ENCODE results near the gene BCL2L11. TPM values are rescaled to one million over a fixed set of nuclear protein-coding genes. Genes with fewer than 3 reads are reported as not detected.

BCL2L11 gene
- total RNA-seq, 1 donor from 2014 or later: 11.4 TPM

- no peak for TF ChIP-seq CTCF (IDR thresholded peaks at IDR 0.05)
- H3K4me3 Mint-ChIP-seq (ENCODE audit: unreplicated experiment): no peak overlapping the region
- H3K36me3 Mint-ChIP-seq (ENCODE audit: low read depth): peaks cover 14% of the 10 kb centered on the region
- no peak for DNase-seq (ENCODE audit: low spot score)
- H3K4me1 Mint-ChIP-seq (ENCODE audit: low read depth): peaks cover 16% of the 10 kb centered on the region
- no peaks in the 10 kb centered on the region for H3K9me3 Mint-ChIP-seq (ENCODE audit: low read depth)
- no peaks in the 10 kb centered on the region for H3K27me3 Mint-ChIP-seq (ENCODE audit: low read depth)
- no peak overlapping the region for H3K27ac Mint-ChIP-seq (ENCODE audit: unreplicated experiment)
Observed at GRCh38 chr2:111127351-111127750, 6.6 kb downstream of the BCL2L11 start.

GRCh38 chr2:111128096-111128495, 7.4 kb downstream of the BCL2L11 start:
- no peak for TF ChIP-seq CTCF (IDR thresholded peaks at IDR 0.05)
- peaks cover 14% of the 10 kb centered on the region for H3K36me3 Mint-ChIP-seq (ENCODE audit: low read depth)
- no peaks in the 10 kb centered on the region for H3K27me3 Mint-ChIP-seq (ENCODE audit: low read depth)
- H3K4me3 Mint-ChIP-seq (ENCODE audit: unreplicated experiment): no peak overlapping the region
- H3K4me1 Mint-ChIP-seq (ENCODE audit: low read depth): peaks cover 15% of the 10 kb centered on the region
- H3K27ac Mint-ChIP-seq (ENCODE audit: unreplicated experiment): no peak overlapping the region
- no peak for DNase-seq (ENCODE audit: low spot score)
- H3K9me3 Mint-ChIP-seq (ENCODE audit: low read depth): no peaks in the 10 kb centered on the region

GRCh38 chr2:111133603-111134002, 12.9 kb downstream of the BCL2L11 start:
- no peak for DNase-seq (ENCODE audit: low spot score)
- H3K9me3 Mint-ChIP-seq (ENCODE audit: low read depth): peaks cover 3% of the 10 kb centered on the region
- H3K27ac Mint-ChIP-seq (ENCODE audit: unreplicated experiment): no peak overlapping the region
- no peak for TF ChIP-seq CTCF (IDR thresholded peaks at IDR 0.05)
- H3K36me3 Mint-ChIP-seq (ENCODE audit: low read depth): peaks cover 5% of the 10 kb centered on the region
- peaks cover 11% of the 10 kb centered on the region for H3K4me1 Mint-ChIP-seq (ENCODE audit: low read depth)
- no peak overlapping the region for H3K4me3 Mint-ChIP-seq (ENCODE audit: unreplicated experiment)
- no peaks in the 10 kb centered on the region for H3K27me3 Mint-ChIP-seq (ENCODE audit: low read depth)

GRCh38 chr2:111134055-111134454, 13.3 kb downstream of the BCL2L11 start:
- Mint-ChIP-seq H3K27me3 (ENCODE audit: low read depth) (no peaks in the 10 kb centered on the region), H3K36me3 (ENCODE audit: low read depth) (peaks cover 6% of the 10 kb centered on the region), H3K4me3 (ENCODE audit: unreplicated experiment) (no peak overlapping the region), H3K9me3 (ENCODE audit: low read depth) (peaks cover 3% of the 10 kb centered on the region), H3K27ac (ENCODE audit: unreplicated experiment) (no peak overlapping the region), H3K4me1 (ENCODE audit: low read depth) (peaks cover 11% of the 10 kb centered on the region)
- peak; percentile 60 for TF ChIP-seq CTCF (IDR thresholded peaks at IDR 0.05)
- DNase-seq (ENCODE audit: low spot score): no peak

GRCh38 chr2:111135237-111135909, 14.7 kb downstream of the BCL2L11 start:
- H3K27ac Mint-ChIP-seq (ENCODE audit: unreplicated experiment): no peak overlapping the region
- H3K27me3 Mint-ChIP-seq (ENCODE audit: low read depth): no peaks in the 10 kb centered on the region
- TF ChIP-seq CTCF (IDR thresholded peaks at IDR 0.05): no peak
- H3K4me3 Mint-ChIP-seq (ENCODE audit: unreplicated experiment): no peak overlapping the region
- DNase-seq (ENCODE audit: low spot score): no peak
- peaks cover 13% of the 10 kb centered on the region for H3K4me1 Mint-ChIP-seq (ENCODE audit: low read depth)
- peaks cover 9% of the 10 kb centered on the region for H3K36me3 Mint-ChIP-seq (ENCODE audit: low read depth)
- peaks cover 3% of the 10 kb centered on the region for H3K9me3 Mint-ChIP-seq (ENCODE audit: low read depth)

Data from chondrocyte (in vitro differentiated cells).